ENCODE results near the gene TGM2. TPM values are rescaled to one million over a fixed set of nuclear protein-coding genes. Genes with fewer than 3 reads are reported as not detected.

TGM2 gene
- total RNA-seq, 2 experiments from 2014 or later, result 0.06 to 0.27 TPM

- DNase-seq (no peak), ATAC-seq (ENCODE audit: poor library complexity) (no peak)
- Histone ChIP-seq H3K4me1 (ENCODE audit: insufficient read depth, low read length) (no peaks in the 10 kb centered on the region), H3K36me3 (ENCODE audit: insufficient read depth, low read length) (no peaks in the 10 kb centered on the region), H3K9me3 (ENCODE audit: control insufficient read depth in 1 of 2, insufficient read depth in 1 of 2, low read length in 2 of 2) (no peaks in the 10 kb centered on the region), H3K4me3 (ENCODE audit: low read length) (no peak overlapping the region), H3K27ac (ENCODE audit: low read depth in 1 of 2, low read length in 2 of 2) (no peak overlapping the region), H3K27me3 (ENCODE audit: control insufficient read depth in 1 of 2, insufficient read depth in 2 of 2, low read length in 2 of 2) (peaks cover 0 to 7% of the 10 kb centered on the region in 2 experiments)
- H3K9me3 Mint-ChIP-seq, result no peaks in the 10 kb centered on the region
- ChIA-PET POLR2A (no interaction called here), CTCF (no interaction called here)
- H3K27ac Mint-ChIP-seq, result no peak overlapping the region
- no peak overlapping the region for H3K4me3 Mint-ChIP-seq
- H3K27me3 Mint-ChIP-seq, result peaks cover 16% of the 10 kb centered on the region
- H3K36me3 Mint-ChIP-seq (ENCODE audit: low read depth), result no peaks in the 10 kb centered on the region
- intact Hi-C loops (cut with DNase I, micrococcal nuclease), result no loop called here
- TF ChIP-seq, protein P1, sequence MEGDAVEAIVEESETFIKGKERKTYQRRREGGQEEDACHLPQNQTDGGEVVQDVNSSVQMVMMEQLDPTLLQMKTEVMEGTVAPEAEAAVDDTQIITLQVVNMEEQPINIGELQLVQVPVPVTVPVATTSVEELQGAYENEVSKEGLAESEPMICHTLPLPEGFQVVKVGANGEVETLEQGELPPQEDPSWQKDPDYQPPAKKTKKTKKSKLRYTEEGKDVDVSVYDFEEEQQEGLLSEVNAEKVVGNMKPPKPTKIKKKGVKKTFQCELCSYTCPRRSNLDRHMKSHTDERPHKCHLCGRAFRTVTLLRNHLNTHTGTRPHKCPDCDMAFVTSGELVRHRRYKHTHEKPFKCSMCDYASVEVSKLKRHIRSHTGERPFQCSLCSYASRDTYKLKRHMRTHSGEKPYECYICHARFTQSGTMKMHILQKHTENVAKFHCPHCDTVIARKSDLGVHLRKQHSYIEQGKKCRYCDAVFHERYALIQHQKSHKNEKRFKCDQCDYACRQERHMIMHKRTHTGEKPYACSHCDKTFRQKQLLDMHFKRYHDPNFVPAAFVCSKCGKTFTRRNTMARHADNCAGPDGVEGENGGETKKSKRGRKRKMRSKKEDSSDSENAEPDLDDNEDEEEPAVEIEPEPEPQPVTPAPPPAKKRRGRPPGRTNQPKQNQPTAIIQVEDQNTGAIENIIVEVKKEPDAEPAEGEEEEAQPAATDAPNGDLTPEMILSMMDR (IDR thresholded peaks at IDR 0.05), result no peak
- no peaks in the 10 kb centered on the region for H3K4me1 Mint-ChIP-seq (ENCODE audit: low read depth)
These were observed 30.5 kb upstream of the TGM2 start for GRCh38 chr20:38195521-38195920.

GRCh38 chr20:38194971-38195504 is 30.0 kb upstream of the TGM2 start:
- Mint-ChIP-seq H3K4me1 (ENCODE audit: low read depth) (no peaks in the 10 kb centered on the region), H3K36me3 (ENCODE audit: low read depth) (no peaks in the 10 kb centered on the region), H3K4me3 (no peak overlapping the region), H3K27ac (no peak overlapping the region), H3K9me3 (no peaks in the 10 kb centered on the region), H3K27me3 (peaks cover 16% of the 10 kb centered on the region)
- H3K27me3 ChIP-seq (ENCODE audit: control insufficient read depth in 1 of 2, insufficient read depth in 2 of 2, low read length in 2 of 2), result peaks cover 0 to 7% of the 10 kb centered on the region in 2 experiments
- no peak for ATAC-seq (ENCODE audit: poor library complexity)
- no peak for DNase-seq
- intact Hi-C loops (cut with DNase I, micrococcal nuclease), result no loop called here
- no peak overlapping the region for H3K4me3 ChIP-seq (ENCODE audit: low read length)
- no peaks in the 10 kb centered on the region for H3K4me1 ChIP-seq (ENCODE audit: insufficient read depth, low read length)
- H3K36me3 ChIP-seq (ENCODE audit: insufficient read depth, low read length), result no peaks in the 10 kb centered on the region
- H3K9me3 ChIP-seq (ENCODE audit: control insufficient read depth in 1 of 2, insufficient read depth in 1 of 2, low read length in 2 of 2), result no peaks in the 10 kb centered on the region
- no peak overlapping the region for H3K27ac ChIP-seq (ENCODE audit: low read depth in 1 of 2, low read length in 2 of 2)
- POLR2A ChIA-PET, result no interaction called here
- TF ChIP-seq, protein P1 (IDR thresholded peaks at IDR 0.05), result no peak
- CTCF ChIA-PET, result no interaction called here

DNA sequence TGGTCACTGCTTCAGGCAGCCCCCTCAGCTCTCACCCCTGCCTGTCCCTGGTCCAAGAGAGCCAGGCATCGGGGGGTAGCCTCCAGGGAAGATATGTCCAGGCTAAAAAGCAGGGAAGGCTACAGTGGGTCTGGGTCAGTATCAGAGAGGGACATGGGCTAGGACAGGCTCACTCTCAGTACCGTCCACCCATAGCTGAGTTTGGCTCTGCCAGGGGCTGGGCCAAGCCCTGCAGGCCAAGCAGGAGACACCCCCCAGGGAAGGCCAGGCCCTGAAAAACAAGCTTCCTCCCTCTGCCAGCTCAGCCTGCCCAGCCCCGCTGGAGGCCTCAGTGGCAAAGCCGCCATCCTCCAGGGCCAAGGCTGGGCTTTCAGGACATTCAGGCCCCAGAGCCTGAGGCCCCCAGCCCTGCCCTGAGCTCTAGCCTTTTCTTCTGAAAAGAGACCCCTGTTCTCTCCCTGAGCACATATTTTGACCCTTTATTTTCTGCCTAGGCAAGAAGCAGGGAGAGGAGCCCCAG is 28.6 kb upstream of the TGM2 start:
- ATAC-seq (ENCODE audit: poor library complexity), result no peak
- CTCF ChIA-PET, result no interaction called here
- POLR2A ChIA-PET, result no interaction called here
- H3K27ac ChIP-seq (ENCODE audit: low read depth in 1 of 2, low read length in 2 of 2), result no peak overlapping the region
- Mint-ChIP-seq H3K27me3 (peaks cover 19% of the 10 kb centered on the region), H3K36me3 (ENCODE audit: low read depth) (no peaks in the 10 kb centered on the region), H3K4me1 (ENCODE audit: low read depth) (no peaks in the 10 kb centered on the region), H3K9me3 (no peaks in the 10 kb centered on the region), H3K27ac (no peak overlapping the region), H3K4me3 (no peak overlapping the region)
- TF ChIP-seq, protein P1 (IDR thresholded peaks at IDR 0.05), result no peak
- no peak overlapping the region for H3K4me3 ChIP-seq (ENCODE audit: low read length)
- intact Hi-C loops (cut with DNase I, micrococcal nuclease), result no loop called here
- no peaks in the 10 kb centered on the region for H3K9me3 ChIP-seq (ENCODE audit: control insufficient read depth in 1 of 2, insufficient read depth in 1 of 2, low read length in 2 of 2)
- DNase-seq, result no peak
- no peaks in the 10 kb centered on the region for H3K4me1 ChIP-seq (ENCODE audit: insufficient read depth, low read length)
- peaks cover 0 to 7% of the 10 kb centered on the region in 2 experiments for H3K27me3 ChIP-seq (ENCODE audit: control insufficient read depth in 1 of 2, insufficient read depth in 2 of 2, low read length in 2 of 2)
- H3K36me3 ChIP-seq (ENCODE audit: insufficient read depth, low read length), result no peaks in the 10 kb centered on the region

Data from CD4-positive, alpha-beta T cell (primary cell).